Uterus (tissue), 4 donors: ENCODE results near the gene SAMD14. TPM values are rescaled to one million over a fixed set of nuclear protein-coding genes. Genes with fewer than 3 reads are reported as not detected.
A peak's percentile ranks its signal among the peaks of the same experiment; 100 is the strongest.

Experiments used
- DNase-seq, 2 donors: peaks; one replicate each; pipeline ENCODE4 v3.0.0-alpha.2; 2019 to 2020
- H3K27ac ChIP-seq, 2 donors: fragments of 200-600 bp; sonication (generic); 1 replicate in 1 of 2; 2 replicates in 1 of 2; pipeline ENCODE4 v1.5.1; 2016 to 2018
- H3K27me3 ChIP-seq, 2 donors: fragments of 200-600 bp; sonication (generic); one replicate each; pipeline ENCODE4 v1.5.1; 2018 to 2019; ENCODE audit warnings: control low read depth in 1 of 2
- H3K36me3 ChIP-seq, 2 donors: fragments of 200-600 bp; sonication (generic); one replicate each; pipeline ENCODE4 v1.5.1; 2019; ENCODE audit warnings: control low read depth in 1 of 2
- H3K4me1 ChIP-seq, 2 donors: fragments of 200-600 bp; sonication (generic); one replicate each; pipeline ENCODE4 v1.5.1; 2018 to 2019; ENCODE audit warnings: control low read depth in 1 of 2
- H3K4me3 ChIP-seq, 2 donors: fragments of 200-600 bp; sonication (generic); 1 replicate in 1 of 2; 2 replicates in 1 of 2; pipeline ENCODE4 v1.5.1; 2018 to 2019; ENCODE audit warnings: mild to moderate bottlenecking in 1 of 2
- H3K9me3 ChIP-seq, 2 donors: fragments of 200-600 bp; sonication (generic); one replicate each; pipeline ENCODE4 v1.5.1; 2019; ENCODE audit warnings: control low read depth in 1 of 2
- POLR2A ChIP-seq, 2 donors: fragments of 450-650 bp; IDR thresholded peaks; one replicate each; pipeline ENCODE4 v1.6.1; 2016; ENCODE audit warnings: antibody characterized with exemption in 2 of 2, mild to moderate bottlenecking in 1 of 2, moderate library complexity in 1 of 2
- intact Hi-C: fragments of 100-400 bp; cut with DNase I; formaldehyde crosslinking; loops from one replicate; pipeline ENCODE4 v1.15.1; 2023; ENCODE audit warnings: low total_unique reads
- total RNA-seq, 4 donors: library from RNA; depleted of rRNA in 3 of 4; stranded (reverse); fragments of >200 nt in 3 of 4; gene quantifications; one replicate each; pipeline versions ENCODE4 v1.1.0 to v1.2.4, GENCODE V29; 2014 to 2023
- TF ChIP-seq, protein P1 (sequence below), 4 experiments: fragments of 200-600 bp in 2 of 4; fragments of 450-650 bp in 2 of 4; sonication (generic) in 2 of 4; IDR thresholded peaks; one replicate each; pipeline ENCODE4 v1.5.1; 2016 to 2019; ENCODE audit warnings: antibody characterized with exemption in 4 of 4, mild to moderate bottlenecking in 2 of 4, moderate library complexity in 1 of 4
- donor health status: DM: yes; HTN: yes; CAD: no.

The SAMD14 gene
- total RNA-seq, 4 donors from 2014 or later = 2.3 to 11.3 (median 6.2) TPM; not detected in 1

DNA sequence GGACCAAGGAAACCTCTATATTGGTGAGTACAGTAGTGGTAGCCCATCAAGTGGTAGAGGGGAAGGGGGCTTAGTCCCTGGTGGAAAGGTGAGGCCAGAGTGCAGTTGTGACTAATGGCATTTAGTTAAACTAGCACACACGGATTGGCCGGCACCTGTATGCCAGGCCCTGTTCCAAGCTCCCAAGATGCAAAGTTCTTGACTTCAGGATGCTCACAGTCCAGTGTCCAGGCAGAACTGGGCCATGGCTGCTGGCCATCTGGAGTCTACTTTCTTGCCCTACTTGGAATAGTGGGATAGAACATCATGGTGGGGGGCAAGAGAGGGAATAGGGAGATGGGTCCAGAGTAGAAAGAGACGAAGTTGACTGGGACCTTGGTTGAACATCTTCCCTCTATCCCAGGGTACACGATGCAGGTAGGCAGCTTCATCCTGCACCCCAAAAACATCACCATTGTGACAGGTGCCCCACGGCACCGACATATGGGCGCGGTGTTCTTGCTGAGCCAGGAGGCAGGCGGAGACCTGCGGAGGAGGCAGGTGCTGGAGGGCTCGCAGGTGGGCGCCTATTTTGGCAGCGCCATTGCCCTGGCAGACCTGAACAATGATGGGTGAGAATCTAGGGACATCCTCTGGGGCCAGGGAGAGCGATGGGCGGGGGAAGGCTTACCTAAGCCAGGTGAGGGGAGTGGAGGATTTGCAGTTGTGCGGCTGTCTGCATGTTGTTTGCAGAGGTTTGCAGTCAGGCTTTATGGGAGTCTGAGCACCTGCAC, 58.9 kb downstream of the SAMD14 start:
- Histone ChIP-seq H3K36me3 (no peaks in the 10 kb centered on the region), H3K27me3 (no peaks in the 10 kb centered on the region), H3K27ac (no peak overlapping the region), H3K4me3 (no peak overlapping the region), H3K4me1 (no peaks in the 10 kb centered on the region), H3K9me3 (no peaks in the 10 kb centered on the region)
- no peak for DNase-seq
- TF ChIP-seq POLR2A (IDR thresholded peaks at IDR 0.05) = no peak
- TF ChIP-seq, protein P1, sequence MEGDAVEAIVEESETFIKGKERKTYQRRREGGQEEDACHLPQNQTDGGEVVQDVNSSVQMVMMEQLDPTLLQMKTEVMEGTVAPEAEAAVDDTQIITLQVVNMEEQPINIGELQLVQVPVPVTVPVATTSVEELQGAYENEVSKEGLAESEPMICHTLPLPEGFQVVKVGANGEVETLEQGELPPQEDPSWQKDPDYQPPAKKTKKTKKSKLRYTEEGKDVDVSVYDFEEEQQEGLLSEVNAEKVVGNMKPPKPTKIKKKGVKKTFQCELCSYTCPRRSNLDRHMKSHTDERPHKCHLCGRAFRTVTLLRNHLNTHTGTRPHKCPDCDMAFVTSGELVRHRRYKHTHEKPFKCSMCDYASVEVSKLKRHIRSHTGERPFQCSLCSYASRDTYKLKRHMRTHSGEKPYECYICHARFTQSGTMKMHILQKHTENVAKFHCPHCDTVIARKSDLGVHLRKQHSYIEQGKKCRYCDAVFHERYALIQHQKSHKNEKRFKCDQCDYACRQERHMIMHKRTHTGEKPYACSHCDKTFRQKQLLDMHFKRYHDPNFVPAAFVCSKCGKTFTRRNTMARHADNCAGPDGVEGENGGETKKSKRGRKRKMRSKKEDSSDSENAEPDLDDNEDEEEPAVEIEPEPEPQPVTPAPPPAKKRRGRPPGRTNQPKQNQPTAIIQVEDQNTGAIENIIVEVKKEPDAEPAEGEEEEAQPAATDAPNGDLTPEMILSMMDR (IDR thresholded peaks at IDR 0.05) = no peak
- intact Hi-C loops = no loop called here

- DNase-seq = no peak
- TF ChIP-seq, protein P1 (IDR thresholded peaks at IDR 0.05) = no peak
- no peak for TF ChIP-seq POLR2A (IDR thresholded peaks at IDR 0.05)
- no peaks in the 10 kb centered on the region for H3K9me3 ChIP-seq
- intact Hi-C loops = no loop called here
- H3K27me3 ChIP-seq = no peaks in the 10 kb centered on the region
- H3K27ac ChIP-seq = no peak overlapping the region
- no peak overlapping the region for H3K4me3 ChIP-seq
- peaks cover 10 to 15% of the 10 kb centered on the region in 2 donors for H3K4me1 ChIP-seq
- no peaks in the 10 kb centered on the region for H3K36me3 ChIP-seq
Measured at GRCh38 chr17:50067996-50068395, 62.0 kb downstream of the SAMD14 start.

GRCh38 chr17:50066995-50067394, 63.0 kb downstream of the SAMD14 start:
- Histone ChIP-seq H3K4me1 (peaks cover 10 to 25% of the 10 kb centered on the region in 2 donors), H3K9me3 (no peaks in the 10 kb centered on the region), H3K4me3 (no peak overlapping the region), H3K36me3 (no peaks in the 10 kb centered on the region), H3K27ac (peak overlapping the region; percentile 91 to 92), H3K27me3 (no peaks in the 10 kb centered on the region)
- intact Hi-C loops = no loop called here
- no peak for DNase-seq
- TF ChIP-seq, protein P1 (IDR thresholded peaks at IDR 0.05) = no peak
- TF ChIP-seq POLR2A (IDR thresholded peaks at IDR 0.05) = no peak

GRCh38 chr17:50065056-50065455, 64.9 kb downstream of the SAMD14 start:
- TF ChIP-seq, protein P1 (IDR thresholded peaks at IDR 0.05) = no peak
- TF ChIP-seq POLR2A (IDR thresholded peaks at IDR 0.05) = no peak
- DNase-seq = no peak
- Histone ChIP-seq H3K4me1 (peaks cover 14 to 44% of the 10 kb centered on the region in 2 donors), H3K27me3 (no peaks in the 10 kb centered on the region), H3K9me3 (no peaks in the 10 kb centered on the region), H3K27ac (peak overlapping the region; percentile 91 to 92), H3K4me3 (no peak overlapping the region), H3K36me3 (no peaks in the 10 kb centered on the region)
- intact Hi-C loops = no loop called here

GRCh38 chr17:50064253-50065001, 65.5 kb downstream of the SAMD14 start:
- H3K27me3 ChIP-seq = no peaks in the 10 kb centered on the region
- DNase-seq = peak; percentile 75 to 90
- H3K4me1 ChIP-seq = peaks cover 14 to 47% of the 10 kb centered on the region in 2 donors
- TF ChIP-seq, protein P1 (IDR thresholded peaks at IDR 0.05) = peak in 1 of 4 experiments; percentile 10
- peak; percentile 16 to 30 for TF ChIP-seq POLR2A (IDR thresholded peaks at IDR 0.05)
- H3K4me3 ChIP-seq = no peak overlapping the region
- intact Hi-C loops = no loop called here
- no peaks in the 10 kb centered on the region for H3K36me3 ChIP-seq
- no peaks in the 10 kb centered on the region for H3K9me3 ChIP-seq
- peak overlapping the region; percentile 91 to 92 for H3K27ac ChIP-seq
